ENCODE measurements around the gene KCNJ1.

Gene KCNJ1

DNA sequence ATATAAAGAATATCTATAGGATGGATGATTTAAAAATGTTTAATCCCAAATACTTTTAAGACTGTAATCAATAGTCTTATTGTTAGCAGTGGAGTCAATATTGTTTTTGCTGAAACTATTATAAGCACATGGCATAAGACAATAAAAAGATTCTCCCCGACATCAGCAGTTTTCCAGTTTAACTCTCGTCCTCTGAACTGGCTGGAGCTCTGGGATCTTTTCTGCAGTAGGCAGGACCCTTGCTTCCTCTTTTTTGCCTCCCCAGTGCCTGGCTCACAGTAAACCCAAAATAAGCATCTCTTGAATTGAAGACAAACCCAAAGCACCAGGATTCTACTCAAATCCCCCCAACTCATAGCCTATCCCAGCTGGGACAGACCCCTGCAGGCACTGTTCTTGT, 32.9 kb downstream of the KCNJ1 start:
- TF ChIP-seq, protein P1, sequence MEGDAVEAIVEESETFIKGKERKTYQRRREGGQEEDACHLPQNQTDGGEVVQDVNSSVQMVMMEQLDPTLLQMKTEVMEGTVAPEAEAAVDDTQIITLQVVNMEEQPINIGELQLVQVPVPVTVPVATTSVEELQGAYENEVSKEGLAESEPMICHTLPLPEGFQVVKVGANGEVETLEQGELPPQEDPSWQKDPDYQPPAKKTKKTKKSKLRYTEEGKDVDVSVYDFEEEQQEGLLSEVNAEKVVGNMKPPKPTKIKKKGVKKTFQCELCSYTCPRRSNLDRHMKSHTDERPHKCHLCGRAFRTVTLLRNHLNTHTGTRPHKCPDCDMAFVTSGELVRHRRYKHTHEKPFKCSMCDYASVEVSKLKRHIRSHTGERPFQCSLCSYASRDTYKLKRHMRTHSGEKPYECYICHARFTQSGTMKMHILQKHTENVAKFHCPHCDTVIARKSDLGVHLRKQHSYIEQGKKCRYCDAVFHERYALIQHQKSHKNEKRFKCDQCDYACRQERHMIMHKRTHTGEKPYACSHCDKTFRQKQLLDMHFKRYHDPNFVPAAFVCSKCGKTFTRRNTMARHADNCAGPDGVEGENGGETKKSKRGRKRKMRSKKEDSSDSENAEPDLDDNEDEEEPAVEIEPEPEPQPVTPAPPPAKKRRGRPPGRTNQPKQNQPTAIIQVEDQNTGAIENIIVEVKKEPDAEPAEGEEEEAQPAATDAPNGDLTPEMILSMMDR (IDR thresholded peaks at IDR 0.05; ENCODE audit: insufficient read depth, low read depth, low read length, missing control alignments) = no peak
- H3K4me3 ChIP-seq (ENCODE audit: low read depth, low read length) = no peak overlapping the region
- DNase-seq (ENCODE audit: low read depth) = no peak

DNA sequence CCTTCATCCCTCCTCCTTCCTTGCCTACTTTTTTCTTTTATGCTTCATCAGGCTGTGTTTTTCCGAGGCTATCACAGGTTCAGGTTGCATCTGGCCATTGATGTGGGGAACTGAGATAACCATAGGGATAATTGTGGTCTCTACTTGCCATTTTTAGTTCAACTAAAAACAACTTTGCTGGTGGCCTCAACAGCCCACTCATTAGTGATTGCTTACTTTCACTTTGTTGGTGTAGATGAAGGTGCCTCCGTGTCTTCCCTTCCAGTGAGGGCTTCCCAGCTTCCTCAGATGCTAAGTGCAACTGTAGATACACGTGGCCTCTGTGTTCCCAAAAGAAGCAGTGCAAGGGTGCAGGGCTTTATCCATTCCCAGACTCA, 35.0 kb downstream of the KCNJ1 start:
- TF ChIP-seq, protein P1 (IDR thresholded peaks at IDR 0.05; ENCODE audit: insufficient read depth, low read depth, low read length, missing control alignments) = no peak
- no peak overlapping the region; the same call in 1 of the 2 replicates for H3K4me3 ChIP-seq (ENCODE audit: low read depth, low read length)
- peak; percentile 47 for DNase-seq (ENCODE audit: low read depth)

DNA sequence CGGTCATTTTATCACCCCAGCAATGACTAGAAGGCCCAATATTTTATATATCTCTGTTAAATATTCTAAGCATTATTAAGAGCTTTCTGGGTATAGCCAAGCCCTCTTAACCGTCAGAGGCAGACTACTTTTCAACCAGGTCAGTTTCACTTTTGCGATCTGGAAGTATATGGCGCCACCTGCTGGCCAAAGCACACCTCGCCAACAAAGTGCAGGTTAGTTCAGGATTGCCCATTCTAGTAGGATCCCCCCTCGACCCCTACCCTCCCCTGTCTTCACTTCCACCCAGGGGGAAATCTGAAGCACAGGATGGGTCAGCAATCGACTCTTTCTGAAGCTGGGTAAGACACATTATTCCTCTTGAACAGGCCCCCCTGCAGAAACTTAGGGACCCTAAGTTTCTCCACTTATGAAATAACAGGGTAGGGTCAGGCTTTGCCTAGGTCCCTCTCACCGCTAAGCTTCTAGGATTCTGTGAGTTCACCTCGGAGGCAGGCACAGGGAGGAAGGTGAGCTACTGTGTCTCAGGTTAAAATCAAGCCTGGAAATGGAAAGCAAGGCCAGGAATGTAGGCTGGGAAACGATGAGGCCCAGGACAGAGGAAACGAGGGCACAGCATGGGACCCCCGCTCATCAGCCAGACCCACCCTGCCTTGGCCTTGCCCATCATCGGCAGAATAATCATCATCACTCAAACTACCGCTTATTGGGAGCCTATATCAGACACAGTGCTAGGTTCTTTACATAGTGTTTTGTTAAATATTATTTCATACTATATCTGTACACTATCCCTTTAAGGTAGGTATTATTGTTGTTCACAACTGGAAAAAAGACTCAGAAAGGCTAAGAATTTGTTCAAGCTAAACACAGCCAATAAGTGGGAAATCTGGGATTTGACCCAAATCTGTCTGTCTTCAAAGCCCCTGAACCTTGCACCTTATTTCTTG, 35.6 kb downstream of the KCNJ1 start:
- TF ChIP-seq, protein P1 (IDR thresholded peaks at IDR 0.05; ENCODE audit: insufficient read depth, low read depth, low read length, missing control alignments) = peak; percentile 90
- peak; percentile 92 for DNase-seq (ENCODE audit: low read depth)
- peak overlapping the region; percentile 37; the same call in 1 of the 2 replicates for H3K4me3 ChIP-seq (ENCODE audit: low read depth, low read length)

DNA sequence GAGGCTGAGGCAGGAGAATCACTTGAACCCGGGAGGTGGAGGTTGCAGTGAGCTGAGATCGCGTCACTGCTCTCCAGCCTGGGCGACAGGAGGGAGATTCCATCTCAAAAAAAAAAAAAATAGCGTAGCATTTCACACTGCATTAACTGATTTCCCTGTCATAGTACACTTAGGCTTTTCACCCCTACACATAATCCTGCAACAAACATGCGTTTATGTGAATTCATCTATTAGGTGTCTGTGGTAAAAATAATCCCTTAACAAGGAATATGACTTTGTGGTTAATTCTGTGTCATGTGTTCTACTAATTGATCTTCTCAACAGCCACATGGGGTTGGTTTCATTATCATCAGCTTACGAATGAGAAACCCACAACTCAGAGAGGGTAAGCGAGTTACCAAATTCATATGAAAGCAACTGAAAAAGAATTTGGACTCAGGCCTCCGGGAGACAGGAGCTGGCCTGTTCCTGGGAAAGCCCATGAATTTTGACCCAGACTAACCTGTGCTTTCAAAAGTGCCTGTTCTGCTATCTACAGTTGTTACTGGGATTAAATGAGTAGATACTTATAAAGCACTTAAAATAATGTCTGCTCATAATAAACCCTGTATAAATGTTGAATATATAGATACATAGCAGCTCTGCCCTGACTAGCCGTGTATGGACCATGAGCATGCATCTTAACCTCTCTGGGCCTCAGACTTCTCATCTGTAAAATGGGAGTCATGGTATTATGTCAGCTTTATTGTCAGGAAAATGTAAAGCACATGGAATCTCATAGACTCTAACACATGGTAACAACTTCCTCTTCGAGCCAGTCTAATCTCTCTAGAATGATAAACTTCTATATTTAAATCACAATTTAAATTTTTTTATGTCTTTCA, 36.6 kb downstream of the KCNJ1 start:
- peak; percentile 38 for DNase-seq (ENCODE audit: low read depth)
- TF ChIP-seq, protein P1 (IDR thresholded peaks at IDR 0.05; ENCODE audit: insufficient read depth, low read depth, low read length, missing control alignments) = no peak
- H3K4me3 ChIP-seq (ENCODE audit: low read depth, low read length) = peak overlapping the region; percentile 37; the same call in 1 of the 2 replicates

DNA sequence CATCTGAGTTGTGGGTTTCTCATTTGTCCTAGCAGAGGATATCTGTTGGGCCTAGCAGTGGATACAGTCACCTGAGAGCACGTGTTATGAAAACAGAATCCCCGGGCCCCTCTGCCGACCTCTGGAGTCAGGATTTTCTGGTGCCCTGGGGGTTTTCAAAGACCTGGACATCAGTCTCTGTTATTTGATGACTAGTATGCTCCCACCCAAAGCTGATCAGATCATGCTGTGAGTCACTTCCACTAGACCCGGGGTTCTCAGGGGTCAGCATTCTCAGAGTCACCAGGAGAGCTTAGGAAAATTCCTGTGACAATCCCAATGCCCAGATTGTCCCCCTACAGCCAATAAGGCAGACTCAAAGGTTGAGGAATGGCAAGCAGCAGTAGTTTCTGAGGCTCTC, 38.7 kb downstream of the KCNJ1 start:
- DNase-seq (ENCODE audit: low read depth) = no peak
- no peak overlapping the region for H3K4me3 ChIP-seq (ENCODE audit: low read depth, low read length)
- TF ChIP-seq, protein P1 (IDR thresholded peaks at IDR 0.05; ENCODE audit: insufficient read depth, low read depth, low read length, missing control alignments) = no peak

DNA sequence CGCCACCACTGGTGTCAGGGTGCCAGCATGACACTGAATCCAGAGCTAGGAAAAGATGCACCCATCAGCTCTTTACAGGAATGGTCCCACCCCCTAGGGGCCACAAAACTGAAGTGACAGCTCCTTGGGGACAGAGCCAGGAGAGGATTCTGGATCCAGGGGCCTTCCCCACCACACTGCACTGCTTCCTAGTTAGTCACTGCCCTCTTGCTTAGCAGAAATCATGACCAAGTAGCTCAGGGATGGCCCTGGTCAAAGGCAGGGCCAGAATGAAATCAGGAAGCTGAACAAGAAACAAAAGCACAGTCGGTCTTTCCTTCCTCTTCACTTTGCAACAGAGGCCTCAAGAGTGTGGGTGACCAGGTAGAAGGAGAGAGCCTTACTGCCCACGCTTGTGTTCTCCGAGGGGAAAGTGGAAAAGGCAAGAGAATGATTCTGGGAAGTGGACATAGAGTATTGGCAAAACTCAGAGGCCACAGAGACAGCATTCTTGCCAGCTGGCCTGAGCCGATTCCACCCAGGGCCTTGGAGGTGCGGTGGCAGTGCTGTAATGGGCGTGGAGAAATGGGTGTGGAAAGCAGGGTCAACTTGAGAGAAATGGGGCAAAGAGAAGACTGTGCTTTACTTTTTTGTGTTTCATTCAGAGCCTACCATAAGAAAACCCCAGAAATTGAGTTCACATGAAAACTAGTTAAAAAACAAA, 39.8 kb downstream of the KCNJ1 start:
- no peak for DNase-seq (ENCODE audit: low read depth)
- no peak overlapping the region for H3K4me3 ChIP-seq (ENCODE audit: low read depth, low read length)
- TF ChIP-seq, protein P1 (IDR thresholded peaks at IDR 0.05; ENCODE audit: insufficient read depth, low read depth, low read length, missing control alignments) = no peak
